HEK293 (cell line): Measurements from ENCODE around the gene SLC20A1.

Experiments used
- CTCF ChIP-seq: fragments of 450-650 bp; formaldehyde crosslinking; IDR thresholded peaks from 2 replicates; pipeline ENCODE4 v1.5.1; 2016; ENCODE audit warnings: missing biosample characterization, missing genetic modification characterization
- KLF7 ChIP-seq: fragments of 450-650 bp; formaldehyde crosslinking; IDR thresholded peaks from 2 replicates; pipeline ENCODE4 v1.5.1; 2016; ENCODE audit warnings: missing biosample characterization, missing genetic modification characterization, borderline replicate concordance
- YY1 ChIP-seq: fragments of 450-650 bp; formaldehyde crosslinking; IDR thresholded peaks from 2 replicates; pipeline ENCODE4 v1.5.1; 2018; ENCODE audit warnings: missing biosample characterization, missing genetic modification characterization
- ZEB2 ChIP-seq: fragments of 450-650 bp; formaldehyde crosslinking; IDR thresholded peaks from 2 replicates; pipeline ENCODE4 v1.5.1; 2016; ENCODE audit warnings: missing biosample characterization, missing genetic modification characterization
- ZFP41 ChIP-seq: fragments of 450-650 bp; formaldehyde crosslinking; IDR thresholded peaks from 2 replicates; pipeline ENCODE4 v1.5.1; 2016; ENCODE audit warnings: missing biosample characterization, missing genetic modification characterization, borderline replicate concordance
- ZNF530 ChIP-seq: fragments of 450-650 bp; formaldehyde crosslinking; IDR thresholded peaks from 2 replicates; pipeline ENCODE4 v1.5.1; 2016; ENCODE audit warnings: low read depth, missing biosample characterization, missing genetic modification characterization
- ZNF558 ChIP-seq: fragments of 450-650 bp; formaldehyde crosslinking; IDR thresholded peaks from 2 replicates; pipeline ENCODE4 v1.5.1; 2016; ENCODE audit warnings: missing biosample characterization, missing genetic modification characterization
- ZNF624 ChIP-seq: fragments of 450-650 bp; formaldehyde crosslinking; IDR thresholded peaks from 2 replicates; pipeline ENCODE4 v1.5.1; 2017; ENCODE audit warnings: missing biosample characterization, missing genetic modification characterization
- TF ChIP-seq, protein P1 (sequence below): fragments of 450-650 bp; formaldehyde crosslinking; IDR thresholded peaks from 2 replicates; pipeline ENCODE4 v1.5.1; 2016; ENCODE audit warnings: missing biosample characterization, missing genetic modification characterization
- TF ChIP-seq, protein P2 (sequence below): fragments of 450-650 bp; formaldehyde crosslinking; IDR thresholded peaks from 2 replicates; pipeline ENCODE4 v1.5.1; 2016; ENCODE audit warnings: missing biosample characterization, missing genetic modification characterization

GRCh38 chr2:112644155-112644932 lies 1.4 kb upstream of the SLC20A1 start:
- TF ChIP-seq CTCF (tag by site-specific recombination) (no peak), ZNF558 (tag by site-specific recombination) (no peak), ZNF530 (no peak), ZNF624 (no peak), ZEB2 (tag by site-specific recombination) (no peak), KLF7 (tag by site-specific recombination) (no peak), ZFP41 (no peak), YY1 (tag by site-specific recombination) (no peak)
- TF ChIP-seq, protein P1, sequence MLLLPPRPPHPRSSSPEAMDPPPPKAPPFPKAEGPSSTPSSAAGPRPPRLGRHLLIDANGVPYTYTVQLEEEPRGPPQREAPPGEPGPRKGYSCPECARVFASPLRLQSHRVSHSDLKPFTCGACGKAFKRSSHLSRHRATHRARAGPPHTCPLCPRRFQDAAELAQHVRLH: no peak
- TF ChIP-seq, protein P2, sequence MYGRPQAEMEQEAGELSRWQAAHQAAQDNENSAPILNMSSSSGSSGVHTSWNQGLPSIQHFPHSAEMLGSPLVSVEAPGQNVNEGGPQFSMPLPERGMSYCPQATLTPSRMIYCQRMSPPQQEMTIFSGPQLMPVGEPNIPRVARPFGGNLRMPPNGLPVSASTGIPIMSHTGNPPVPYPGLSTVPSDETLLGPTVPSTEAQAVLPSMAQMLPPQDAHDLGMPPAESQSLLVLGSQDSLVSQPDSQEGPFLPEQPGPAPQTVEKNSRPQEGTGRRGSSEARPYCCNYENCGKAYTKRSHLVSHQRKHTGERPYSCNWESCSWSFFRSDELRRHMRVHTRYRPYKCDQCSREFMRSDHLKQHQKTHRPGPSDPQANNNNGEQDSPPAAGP: no peak
